ENCODE results near the gene MKNK2. TPM values are rescaled to one million over a fixed set of nuclear protein-coding genes. Genes with fewer than 3 reads are reported as not detected.
A peak's percentile ranks its signal among the peaks of the same experiment; 100 is the strongest.
"Not testable (repeated sequence)": the region's sequence is repeated elsewhere in the genome, so short reads cannot be mapped to it uniquely, and the experiment has no call there.

Gene MKNK2
- total RNA-seq, 1 experiment from 2014 or later: 34.5 TPM

- peaks cover 7% of the 10 kb centered on the region; the same call in 1 of the 2 replicates for H3K36me3 ChIP-seq
- no peak overlapping the region for H3K4me3 ChIP-seq
- no peaks in the 10 kb centered on the region for H3K27me3 ChIP-seq
- no peak overlapping the region for H3K27ac ChIP-seq
- no peaks in the 10 kb centered on the region for H3K4me1 ChIP-seq
- DNase-seq: no peak
- no peaks in the 10 kb centered on the region for H3K9me3 ChIP-seq (replicated peaks)
These were observed 12.6 kb downstream of the MKNK2 start for GRCh38 chr19:2038284-2039088.

- DNase-seq: no peak
- peaks cover under 1% of the 10 kb centered on the region; the same call in 1 of the 2 replicates for H3K4me1 ChIP-seq
- no peaks in the 10 kb centered on the region for H3K9me3 ChIP-seq (replicated peaks)
These were observed 13.3 kb downstream of the MKNK2 start for GRCh38 chr19:2037651-2038255.

GRCh38 chr19:2036424-2036823 is 14.6 kb downstream of the MKNK2 start:
- H3K9me3 ChIP-seq (replicated peaks): no peaks in the 10 kb centered on the region
- H3K4me1 ChIP-seq: peaks cover 7% of the 10 kb centered on the region; the same call in 1 of the 2 replicates
- DNase-seq: no peak

More at GRCh38 chr19:2037651-2038255, 13.3 kb downstream of the MKNK2 start:
- Histone ChIP-seq H3K27ac (no peak overlapping the region), H3K36me3 (peaks cover 7% of the 10 kb centered on the region; the same call in 1 of the 2 replicates), H3K4me3 (no peak overlapping the region), H3K27me3 (no peaks in the 10 kb centered on the region)

GRCh38 chr19:2035590-2035991 is 15.5 kb downstream of the MKNK2 start:
- H3K27me3 ChIP-seq: no peaks in the 10 kb centered on the region
- H3K4me1 ChIP-seq: peaks cover 7% of the 10 kb centered on the region; the same call in 1 of the 2 replicates
- no peak overlapping the region for H3K27ac ChIP-seq
- no peak overlapping the region for H3K4me3 ChIP-seq
- no peaks in the 10 kb centered on the region for H3K9me3 ChIP-seq (replicated peaks)
- no peak for DNase-seq
- H3K36me3 ChIP-seq: no peaks in the 10 kb centered on the region

More at GRCh38 chr19:2036424-2036823, 14.6 kb downstream of the MKNK2 start:
- Histone ChIP-seq H3K27me3 (no peaks in the 10 kb centered on the region), H3K36me3 (0 out of 2 replicates have a peak, but pooled peaks cover 1% of the 10 kb centered on the region), H3K4me3 (no peak overlapping the region), H3K27ac (no peak overlapping the region)

- H3K27ac ChIP-seq: no peak overlapping the region
- DNase-seq: peak; percentile 60 to 68
These were observed 16.1 kb downstream of the MKNK2 start for GRCh38 chr19:2034729-2035589.

GRCh38 chr19:2034253-2034652 is 16.8 kb downstream of the MKNK2 start:
- H3K9me3 ChIP-seq (replicated peaks); H3K36me3 ChIP-seq; H3K4me1 ChIP-seq; DNase-seq; H3K4me3 ChIP-seq; H3K27me3 ChIP-seq; H3K27ac ChIP-seq: not testable (repeated sequence)

More at GRCh38 chr19:2034729-2035589, 16.1 kb downstream of the MKNK2 start:
- Histone ChIP-seq H3K4me1 (peaks cover 7% of the 10 kb centered on the region; the same call in 1 of the 2 replicates), H3K9me3 (replicated peaks) (no peaks in the 10 kb centered on the region), H3K36me3 (no peaks in the 10 kb centered on the region), H3K4me3 (no peak overlapping the region), H3K27me3 (no peaks in the 10 kb centered on the region)

- Histone ChIP-seq H3K27ac (no peak overlapping the region), H3K4me1 (peaks cover 9% of the 10 kb centered on the region; the same call in 1 of the 2 replicates), H3K36me3 (no peaks in the 10 kb centered on the region), H3K9me3 (replicated peaks) (no peaks in the 10 kb centered on the region), H3K27me3 (no peaks in the 10 kb centered on the region), H3K4me3 (no peak overlapping the region)
- DNase-seq: no peak
These were observed 17.3 kb downstream of the MKNK2 start for GRCh38 chr19:2033825-2034159.

- Histone ChIP-seq H3K36me3 (no peaks in the 10 kb centered on the region), H3K4me1 (peaks cover 10% of the 10 kb centered on the region; the same call in 1 of the 2 replicates), H3K27ac (no peak overlapping the region), H3K27me3 (no peaks in the 10 kb centered on the region), H3K9me3 (replicated peaks) (no peaks in the 10 kb centered on the region), H3K4me3 (no peak overlapping the region)
- DNase-seq: no peak
These were observed 17.8 kb downstream of the MKNK2 start for GRCh38 chr19:2033115-2033824.

- Histone ChIP-seq H3K27ac (peak overlapping the region; percentile 39), H3K4me3 (peak overlapping the region; percentile 9)
- peak; percentile 84 to 87 for DNase-seq
These were observed 18.6 kb downstream of the MKNK2 start for GRCh38 chr19:2032296-2032941.

GRCh38 chr19:2027361-2027760 is 23.7 kb downstream of the MKNK2 start:
- Histone ChIP-seq H3K4me3 (no peak overlapping the region), H3K27me3 (no peaks in the 10 kb centered on the region), H3K9me3 (replicated peaks) (0 out of 2 replicates have a peak, but pooled peaks cover 3% of the 10 kb centered on the region), H3K27ac (no peak overlapping the region), H3K36me3 (no peaks in the 10 kb centered on the region), H3K4me1 (peaks cover 6% of the 10 kb centered on the region; the same call in 1 of the 2 replicates)
- no peak for DNase-seq

More at GRCh38 chr19:2032296-2032941, 18.6 kb downstream of the MKNK2 start:
- Histone ChIP-seq H3K4me1 (peaks cover 10% of the 10 kb centered on the region; the same call in 1 of the 2 replicates), H3K27me3 (no peaks in the 10 kb centered on the region), H3K36me3 (no peaks in the 10 kb centered on the region), H3K9me3 (replicated peaks) (no peaks in the 10 kb centered on the region)

- H3K36me3 ChIP-seq: no peaks in the 10 kb centered on the region
- no peaks in the 10 kb centered on the region for H3K27me3 ChIP-seq
- H3K27ac ChIP-seq: no peak overlapping the region
- H3K9me3 ChIP-seq (replicated peaks): 0 out of 2 replicates have a peak, but pooled peaks cover 3% of the 10 kb centered on the region
- peaks cover 3% of the 10 kb centered on the region; the same call in 1 of the 2 replicates for H3K4me1 ChIP-seq
- DNase-seq: no peak
- no peak overlapping the region for H3K4me3 ChIP-seq
These were observed 24.3 kb downstream of the MKNK2 start for GRCh38 chr19:2026770-2027169.

- no peaks in the 10 kb centered on the region for H3K36me3 ChIP-seq
- H3K27me3 ChIP-seq: no peaks in the 10 kb centered on the region
- no peak overlapping the region for H3K27ac ChIP-seq
- no peak overlapping the region for H3K4me3 ChIP-seq
- DNase-seq: no peak
- H3K4me1 ChIP-seq: no peaks in the 10 kb centered on the region
- H3K9me3 ChIP-seq (replicated peaks): 0 out of 2 replicates have a peak, but pooled peaks cover 3% of the 10 kb centered on the region
These were observed 28.8 kb downstream of the MKNK2 start for GRCh38 chr19:2022289-2022688.

GRCh38 chr19:2021453-2022140 is 29.4 kb downstream of the MKNK2 start:
- H3K36me3 ChIP-seq: no peaks in the 10 kb centered on the region
- 0 out of 2 replicates have a peak, but pooled peaks cover 3% of the 10 kb centered on the region for H3K9me3 ChIP-seq (replicated peaks)
- no peaks in the 10 kb centered on the region for H3K27me3 ChIP-seq
- H3K4me1 ChIP-seq: no peaks in the 10 kb centered on the region
- H3K4me3 ChIP-seq: no peak overlapping the region
- no peak overlapping the region for H3K27ac ChIP-seq
- DNase-seq: no peak
